ENCODE results near the gene ANKRD1. TPM values are rescaled to one million over a fixed set of nuclear protein-coding genes. Genes with fewer than 3 reads are reported as not detected.

ANKRD1 gene
- total and polyA plus RNA-seq, 2 donors (not counting 3 experiments of a cell fraction or from before 2014, with no cell fraction given) = 593 to 664 TPM

GRCh38 chr10:90958781-90959180 lies 37.9 kb upstream of the ANKRD1 start:
- TF ChIP-seq GATA2 (IDR thresholded peaks at IDR 0.05; ENCODE audit: insufficient read depth, insufficient read length, low read depth, low read length) (no peak), FOS (IDR thresholded peaks at IDR 0.05; ENCODE audit: borderline replicate concordance, insufficient read depth, low read length) (no peak)
- Histone ChIP-seq H3K4me1 (ENCODE audit: control insufficient read depth, extremely low read depth, insufficient read depth, low read length) (peaks cover 11% of the 10 kb centered on the region), H3K9me1 (replicated peaks; ENCODE audit: control insufficient read depth, extremely low read depth, insufficient read depth, low read length) (no peaks in the 10 kb centered on the region), H3K27ac (ENCODE audit: insufficient read depth, low read depth, low read length) (no peak overlapping the region), H3K9ac (replicated peaks; ENCODE audit: extremely low read depth, insufficient read depth, low read length) (no peak overlapping the region), H3K27me3 (ENCODE audit: control insufficient read depth in 2 of 2, insufficient read depth in 2 of 2, low read length in 2 of 2) (no peaks in the 10 kb centered on the region), H2AFZ (ENCODE audit: low read depth, low read length) (no peak overlapping the region), H3K79me2 (ENCODE audit: control insufficient read depth, insufficient read depth, low read length) (no peaks in the 10 kb centered on the region), H3K4me3 (replicated peaks in 1 of 3; ENCODE audit: insufficient read depth in 1 of 3, low read depth in 1 of 3, low read length in 3 of 3) (no peak overlapping the region), H3K9me3 (replicated peaks; ENCODE audit: control insufficient read depth, insufficient read depth, low read length) (no peaks in the 10 kb centered on the region), H3K36me3 (ENCODE audit: control insufficient read depth in 2 of 2, extremely low read depth in 1 of 2, insufficient read depth in 2 of 2, low read length in 2 of 2) (no peaks in the 10 kb centered on the region), H4K20me1 (replicated peaks; ENCODE audit: control insufficient read depth, extremely low read depth, insufficient read depth, low read length) (no peaks in the 10 kb centered on the region), H3K4me2 (ENCODE audit: insufficient read depth, low read length) (no peak overlapping the region)
- FAIRE-seq = no peak
- DNase-seq (ENCODE audit: low read depth, low spot score) = no peak
- no TSS peak for BruUV-seq (replicated peaks)
- intact Hi-C loops (cut with micrococcal nuclease) (no loop called here), dilution Hi-C loops (cut with MboI; ENCODE audit: extremely low pct_ligation_motif_present, low sequenced_read_pairs) (no loop called here)
- ChIA-PET POLR2A (no interaction called here), CTCF (no interaction called here)

- no peak overlapping the region for H3K4me2 ChIP-seq (ENCODE audit: insufficient read depth, low read length)
- H3K4me3 ChIP-seq (replicated peaks in 1 of 3; ENCODE audit: insufficient read depth in 1 of 3, low read depth in 1 of 3, low read length in 3 of 3) = no peak overlapping the region
- TF ChIP-seq CTCF (IDR thresholded peaks at IDR 0.05; ENCODE audit: extremely low read depth in 1 of 2, insufficient read depth in 1 of 2, low read depth in 1 of 2, low read length in 2 of 2) (no peak), POLR2A (IDR thresholded peaks at IDR 0.05; ENCODE audit: low read depth, low read length) (no peak)
- DNase-seq (ENCODE audit: low read depth, low spot score) (peak; percentile 52), FAIRE-seq (no peak)
- H4K20me1 ChIP-seq (replicated peaks; ENCODE audit: control insufficient read depth, extremely low read depth, insufficient read depth, low read length) = no peaks in the 10 kb centered on the region
- POLR2A ChIA-PET = interaction anchor here (0.7 kb wide), 1 partner anchor 30 kb away, joined by 3 read pairs; no protein-coding TSS in a partner anchor
- no peaks in the 10 kb centered on the region for H3K9me3 ChIP-seq (replicated peaks; ENCODE audit: control insufficient read depth, insufficient read depth, low read length)
- H3K9me1 ChIP-seq (replicated peaks; ENCODE audit: control insufficient read depth, extremely low read depth, insufficient read depth, low read length) = no peaks in the 10 kb centered on the region
- H3K36me3 ChIP-seq (ENCODE audit: control insufficient read depth in 2 of 2, extremely low read depth in 1 of 2, insufficient read depth in 2 of 2, low read length in 2 of 2) = no peaks in the 10 kb centered on the region
- CTCF ChIA-PET = interaction anchor here (1.0 to 2.4 kb wide), 3 partner anchors 8 to 36 kb away, joined by 3 to 7 read pairs (median 6); no protein-coding TSS in a partner anchor
- peaks cover 4% of the 10 kb centered on the region for H3K4me1 ChIP-seq (ENCODE audit: control insufficient read depth, extremely low read depth, insufficient read depth, low read length)
- no peaks in the 10 kb centered on the region for H3K79me2 ChIP-seq (ENCODE audit: control insufficient read depth, insufficient read depth, low read length)
- no peaks in the 10 kb centered on the region for H3K27me3 ChIP-seq (ENCODE audit: control insufficient read depth in 2 of 2, insufficient read depth in 2 of 2, low read length in 2 of 2)
- no peak overlapping the region for H3K9ac ChIP-seq (replicated peaks; ENCODE audit: extremely low read depth, insufficient read depth, low read length)
- intact Hi-C loops (cut with micrococcal nuclease) (no loop called here), dilution Hi-C loops (cut with MboI; ENCODE audit: extremely low pct_ligation_motif_present, low sequenced_read_pairs) (no loop called here)
- no TSS peak for BruUV-seq (replicated peaks)
- peak overlapping the region; percentile 36 for H2AFZ ChIP-seq (ENCODE audit: low read depth, low read length)
- no peak overlapping the region for H3K27ac ChIP-seq (ENCODE audit: insufficient read depth, low read depth, low read length)
Measured at GRCh38 chr10:90947030-90947960, 26.4 kb upstream of the ANKRD1 start.
